Measurements from ENCODE around the gene NR2F1. TPM values are rescaled to one million over a fixed set of nuclear protein-coding genes. Genes with fewer than 3 reads are reported as not detected.

The NR2F1 gene
- total RNA-seq, 2 experiments from 2014 or later: not detected

- ChIA-PET CTCF (ENCODE audit: unreplicated experiment) (no interaction called here), POLR2A (interaction anchor here (0.7 kb wide), 4 partner anchors 130 to 1776 kb away, joined by 3 to 4 read pairs (median 3); no protein-coding TSS in a partner anchor)
- no peaks in the 10 kb centered on the region for H3K4me1 ChIP-seq (ENCODE audit: insufficient read depth, low read length, poor library complexity, severe bottlenecking)
- TF ChIP-seq CTCF (conservative IDR thresholded peaks at IDR 0.05; ENCODE audit: low read length) (no peak), EZH2phosphoT487 (IDR thresholded peaks at IDR 0.05; ENCODE audit: borderline replicate concordance, low read depth, low read length) (no peak)
- H2AFZ ChIP-seq (ENCODE audit: low read length): no peak overlapping the region
- no peak overlapping the region for H3K4me2 ChIP-seq (ENCODE audit: low read length)
- BruUV-seq (replicated peaks): no TSS peak
- no peaks in the 10 kb centered on the region for H3K79me2 ChIP-seq (ENCODE audit: insufficient read depth, low read depth, low read length)
- intact Hi-C loops (cut with micrococcal nuclease; ENCODE audit: unreplicated experiment): no loop called here
- no peak overlapping the region for H3K27ac ChIP-seq (ENCODE audit: low read depth, low read length, poor library complexity, severe bottlenecking)
- no peak for DNase-seq (ENCODE audit: low spot score)
- no peaks in the 10 kb centered on the region for H4K20me1 ChIP-seq (ENCODE audit: insufficient read depth, low read length)
- no peaks in the 10 kb centered on the region for H3K36me3 ChIP-seq (ENCODE audit: insufficient read depth, low read length)
- H3K9me2 ChIP-seq (ENCODE audit: insufficient read depth, low read length): no peaks in the 10 kb centered on the region
- H3K4me3 ChIP-seq (ENCODE audit: low read depth, low read length, poor library complexity, severe bottlenecking): no peak overlapping the region
- H3K9me3 ChIP-seq (ENCODE audit: low read length): no peaks in the 10 kb centered on the region
Observed at GRCh38 chr5:93586736-93587596, 3.9 kb downstream of the NR2F1 start.

GRCh38 chr5:93587597-93588351 lies 4.8 kb downstream of the NR2F1 start:
- no peak overlapping the region for H3K27ac ChIP-seq (ENCODE audit: low read depth, low read length, poor library complexity, severe bottlenecking)
- intact Hi-C loops (cut with micrococcal nuclease; ENCODE audit: unreplicated experiment): no loop called here
- H4K20me1 ChIP-seq (ENCODE audit: insufficient read depth, low read length): no peaks in the 10 kb centered on the region
- no peak overlapping the region for H3K4me2 ChIP-seq (ENCODE audit: low read length)
- H3K4me1 ChIP-seq (ENCODE audit: insufficient read depth, low read length, poor library complexity, severe bottlenecking): no peaks in the 10 kb centered on the region
- H3K4me3 ChIP-seq (ENCODE audit: low read depth, low read length, poor library complexity, severe bottlenecking): no peak overlapping the region
- no peaks in the 10 kb centered on the region for H3K9me3 ChIP-seq (ENCODE audit: low read length)
- ChIA-PET CTCF (ENCODE audit: unreplicated experiment) (no interaction called here), POLR2A (no interaction called here)
- no peak for DNase-seq (ENCODE audit: low spot score)
- BruUV-seq (replicated peaks): no TSS peak
- no peaks in the 10 kb centered on the region for H3K9me2 ChIP-seq (ENCODE audit: insufficient read depth, low read length)
- TF ChIP-seq EZH2phosphoT487 (IDR thresholded peaks at IDR 0.05; ENCODE audit: borderline replicate concordance, low read depth, low read length): no peak
- TF ChIP-seq CTCF (conservative IDR thresholded peaks at IDR 0.05; ENCODE audit: low read length): no peak
- no peak overlapping the region for H2AFZ ChIP-seq (ENCODE audit: low read length)
- H3K79me2 ChIP-seq (ENCODE audit: insufficient read depth, low read depth, low read length): no peaks in the 10 kb centered on the region
- H3K36me3 ChIP-seq (ENCODE audit: insufficient read depth, low read length): no peaks in the 10 kb centered on the region
